Stimulated activated naive CD4-positive, alpha-beta T cell treated with Interleukin-2 at 50 U/mL for 16 hours (primary cell): ENCODE measurements around the gene CHGA.

Experiments used
- DNase-seq: peaks from one replicate; lab custom pipeline; 2025; lab: John Stamatoyannopoulos, UW

CHGA gene

DNA sequence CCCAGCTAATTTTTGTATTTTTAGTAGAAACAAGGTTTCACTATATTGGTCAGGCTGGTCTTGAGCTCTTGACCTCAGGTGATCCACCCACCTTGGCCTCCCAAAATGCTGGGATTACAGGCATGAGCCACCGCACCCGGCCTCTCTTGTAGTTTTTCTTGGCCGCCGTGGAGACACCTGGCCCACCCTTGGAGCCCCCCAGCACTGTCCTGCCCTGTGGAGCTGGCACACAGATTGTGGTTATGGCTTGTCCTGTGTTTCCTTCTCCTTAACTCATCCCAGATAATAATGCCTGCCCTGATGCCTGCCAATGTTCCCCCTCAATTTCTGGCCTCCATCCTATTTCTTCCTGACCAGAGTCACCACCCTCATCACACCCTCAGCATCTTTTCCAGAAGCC, 57.9 kb downstream of the CHGA start:
- no peak for DNase-seq

GRCh38 chr14:92981726-92982125, 58.8 kb downstream of the CHGA start:
- DNase-seq: no peak

DNA sequence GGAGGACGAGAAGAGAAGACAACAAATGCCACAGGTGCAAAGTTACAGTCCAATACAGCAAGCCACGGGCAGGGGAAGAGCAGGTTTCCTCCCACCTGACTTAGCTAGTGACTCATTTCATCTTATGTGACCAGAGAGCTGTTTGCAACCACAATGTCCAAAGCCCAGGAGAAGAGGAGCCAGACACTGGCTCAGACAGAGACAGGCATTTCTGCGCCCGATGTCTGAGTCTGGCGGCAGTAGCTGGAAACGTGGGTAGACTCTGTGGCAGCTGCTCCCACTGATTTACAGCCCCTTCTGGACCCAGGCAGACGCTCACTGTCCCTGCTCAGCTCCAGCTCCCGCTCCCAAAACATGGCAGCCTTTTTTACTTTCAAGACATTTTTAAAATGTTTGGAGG, 60.0 kb downstream of the CHGA start:
- no peak for DNase-seq

DNA sequence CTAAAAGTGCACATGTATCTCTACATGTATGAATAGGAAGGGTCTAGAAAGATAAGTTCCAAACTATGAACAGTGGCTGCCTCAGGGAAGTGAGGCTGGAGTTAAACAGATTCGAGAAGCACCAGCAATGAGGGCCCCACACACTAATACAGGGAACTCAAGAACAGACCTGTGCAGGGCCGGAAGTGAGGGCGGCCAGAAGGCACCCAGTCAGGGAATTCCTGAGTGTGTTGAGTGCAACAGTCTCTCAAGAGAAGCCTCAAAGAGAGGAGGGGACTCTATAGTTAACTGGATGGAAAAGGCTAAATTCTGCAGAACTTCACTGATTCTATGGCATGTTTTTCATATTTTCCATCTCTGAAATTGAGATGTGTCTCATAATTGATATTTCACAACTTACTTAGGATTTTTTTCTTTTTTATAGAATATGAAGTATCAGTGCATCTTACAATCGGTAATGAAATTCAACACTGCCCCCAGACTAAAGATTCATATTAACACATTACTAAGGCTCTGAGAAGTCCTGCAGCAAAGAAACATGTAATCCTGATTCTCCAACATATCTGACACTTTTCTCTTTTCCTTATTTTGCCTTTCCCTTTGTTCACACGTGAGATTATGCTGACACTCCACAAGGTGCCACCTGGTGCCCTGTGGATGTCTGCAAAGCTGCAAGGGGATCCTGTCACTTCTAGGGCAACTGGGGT, 61.3 kb downstream of the CHGA start:
- DNase-seq: no peak
